HG03565 (cell line): ENCODE results near the gene SEBOX.

Experiments
- ATAC-seq: cut with Tn5 transposase; IDR thresholded peaks from one replicate; pipeline ENCODE4 v1.9.1; 2021; ENCODE audit warnings: mild to moderate bottlenecking, moderate library complexity; ENCODE audit not compliant: unreplicated experiment

The SEBOX gene

GRCh38 chr17:28394337-28395116 is 29.5 kb upstream of the SEBOX start:
- no peak for ATAC-seq

- ATAC-seq: no peak
These were observed 27.5 kb upstream of the SEBOX start for GRCh38 chr17:28392491-28392890.

- no peak for ATAC-seq
These were observed 26.4 kb upstream of the SEBOX start for GRCh38 chr17:28391401-28391800.

GRCh38 chr17:28390984-28391383 is 26.0 kb upstream of the SEBOX start:
- ATAC-seq: no peak

- ATAC-seq: no peak
These were observed 25.6 kb upstream of the SEBOX start for GRCh38 chr17:28390563-28390962.

- ATAC-seq: no peak
These were observed 25.1 kb upstream of the SEBOX start for GRCh38 chr17:28390141-28390540.

- ATAC-seq: no peak
These were observed 23.1 kb upstream of the SEBOX start for GRCh38 chr17:28388106-28388505.

GRCh38 chr17:28386391-28386790 is 21.4 kb upstream of the SEBOX start:
- ATAC-seq: no peak

GRCh38 chr17:28385406-28385805 is 20.4 kb upstream of the SEBOX start:
- no peak for ATAC-seq

- no peak for ATAC-seq
These were observed 20.0 kb upstream of the SEBOX start for GRCh38 chr17:28385037-28385400.

- no peak for ATAC-seq
These were observed 19.5 kb upstream of the SEBOX start for GRCh38 chr17:28384281-28385036.

- ATAC-seq: no peak
These were observed 16.3 kb upstream of the SEBOX start for GRCh38 chr17:28381141-28381825.

GRCh38 chr17:28379814-28380801 is 15.1 kb upstream of the SEBOX start:
- no peak for ATAC-seq

- no peak for ATAC-seq
These were observed 7.9 kb upstream of the SEBOX start for GRCh38 chr17:28372945-28373274.

GRCh38 chr17:28372203-28372944 is 7.4 kb upstream of the SEBOX start:
- no peak for ATAC-seq

- peak; percentile 36 for ATAC-seq
These were observed 6.5 kb upstream of the SEBOX start, which contains the start of gene SARM1 for GRCh38 chr17:28371245-28372202. Gene SARM1 (plus strand): TSS chr17:28371694. CDS start chr17:28372033, 339 bp downstream.

GRCh38 chr17:28370744-28371103 is 5.7 kb upstream of the SEBOX start:
- no peak for ATAC-seq

GRCh38 chr17:28370035-28370743 is 5.2 kb upstream of the SEBOX start, which contains the start of gene VTN:
Gene VTN (minus strand): TSS chr17:28370307. CDS start chr17:28370203, 104 bp downstream.
- ATAC-seq: no peak
